ENCODE results near the gene SOCS1.

The SOCS1 gene

DNA sequence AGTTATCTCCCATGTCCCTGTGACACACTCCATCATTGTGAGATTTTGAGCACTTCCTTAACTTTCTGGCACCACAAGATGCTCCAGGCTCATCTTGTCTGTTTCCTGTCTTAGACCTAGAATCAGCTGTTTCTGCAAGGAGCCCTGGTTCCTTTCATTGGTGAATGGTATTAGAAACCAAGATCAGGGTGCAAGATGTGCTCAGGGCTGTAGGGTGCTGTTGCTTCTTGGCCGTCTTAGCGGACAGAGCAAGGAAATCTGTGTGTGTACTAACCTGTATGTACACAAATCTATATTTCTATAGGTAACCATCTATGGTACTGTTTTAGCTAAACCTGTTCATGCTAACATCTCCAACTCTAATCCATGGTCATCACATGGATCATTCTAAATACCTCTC is 33.2 kb upstream of the SOCS1 start:
- no peak for DNase-seq (ENCODE audit: extremely low read depth in 1 of 2, low read depth in 1 of 2)

DNA sequence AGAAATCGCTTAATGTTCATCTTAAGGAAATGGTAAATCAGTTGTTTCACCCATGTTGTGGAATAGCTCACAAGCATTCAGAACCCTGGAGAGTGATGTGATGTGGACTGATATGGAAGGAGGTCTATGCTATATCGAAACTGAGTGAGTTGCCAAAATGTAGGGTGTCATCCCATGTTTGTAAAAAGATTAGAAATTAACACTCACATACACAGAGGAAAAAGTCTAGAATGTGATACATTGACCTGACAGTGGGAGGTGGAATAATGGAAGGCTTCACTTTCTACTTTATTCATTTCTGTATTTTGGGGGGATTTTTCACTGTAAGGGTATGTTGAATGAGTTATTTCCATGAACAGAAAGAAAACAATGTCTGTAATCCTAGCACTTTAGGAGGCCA is 29.8 kb upstream of the SOCS1 start:
- DNase-seq (ENCODE audit: extremely low read depth in 1 of 2, low read depth in 1 of 2), result no peak

DNA sequence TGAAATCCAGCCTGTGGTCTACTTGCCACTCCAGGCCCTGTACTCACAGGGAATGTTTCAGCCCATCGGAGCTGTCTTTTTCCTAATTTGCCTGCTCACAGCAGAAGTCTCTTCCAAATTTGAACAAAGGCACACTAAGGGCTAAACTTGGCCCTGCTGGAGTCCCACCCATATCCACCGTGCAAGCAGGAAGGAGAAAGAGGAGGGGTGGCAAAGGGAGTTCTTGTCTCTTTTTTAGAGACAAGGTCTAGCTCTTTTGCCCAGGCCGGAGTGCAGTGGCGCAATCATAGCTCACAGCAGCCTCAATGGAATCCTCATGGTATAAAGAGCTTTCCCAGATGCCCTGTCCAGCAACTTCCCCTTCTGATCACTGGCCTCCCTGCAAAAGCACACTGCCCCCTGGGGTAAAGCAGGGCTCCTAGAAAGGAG is 27.8 kb upstream of the SOCS1 start:
- DNase-seq (ENCODE audit: extremely low read depth in 1 of 2, low read depth in 1 of 2), result no peak

DNA sequence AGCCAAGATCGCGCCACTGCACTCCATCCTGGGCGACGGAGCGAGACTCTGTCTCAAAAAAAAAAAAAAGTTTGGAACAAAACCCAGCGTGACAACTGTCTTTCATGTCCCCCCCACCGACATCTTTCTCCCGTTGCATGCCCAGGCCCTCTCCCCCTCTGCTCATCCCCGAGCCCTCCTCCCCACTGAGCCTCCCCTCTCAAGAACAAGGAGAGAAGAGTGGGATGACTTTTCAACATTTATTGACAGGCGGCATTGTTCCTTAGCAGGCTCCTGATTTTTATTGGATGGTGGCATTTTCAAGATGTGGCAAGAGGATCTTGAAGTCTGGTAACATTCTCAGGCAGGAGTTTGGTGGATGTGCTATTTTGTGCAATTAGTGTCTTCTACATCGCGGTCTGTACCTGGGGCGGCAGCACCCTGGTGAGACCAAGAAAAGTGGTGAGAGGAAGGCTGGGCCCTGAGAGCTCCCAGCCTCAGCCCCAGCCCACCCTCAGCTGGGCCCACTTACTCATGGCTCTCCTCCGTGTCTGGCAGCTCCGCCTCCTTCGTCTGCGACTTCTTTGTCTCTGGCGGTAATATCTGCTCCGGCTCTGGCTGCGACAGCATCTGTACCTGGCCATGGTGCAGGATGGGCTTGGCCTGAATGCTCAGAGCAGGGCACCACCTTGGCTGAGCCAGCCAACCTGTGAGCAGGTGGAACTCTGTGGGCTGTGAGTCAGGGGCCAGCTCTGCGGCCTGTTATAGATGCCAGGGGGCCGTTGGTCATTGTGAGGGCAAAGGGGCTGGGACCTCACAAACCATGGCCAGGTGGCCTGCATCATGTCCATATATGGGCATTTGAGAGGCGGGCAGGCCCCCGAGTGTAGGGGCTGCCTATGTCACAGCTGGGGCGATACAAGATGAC is 24.9 kb upstream of the SOCS1 start, which contains the start of gene PRM1:
Gene PRM1, minus strand, starts transcription at position 715 of the 907 bp plus-strand sequence. Its CDS starts 92 bp downstream, at position 623.
- DNase-seq (ENCODE audit: extremely low read depth in 1 of 2, low read depth in 1 of 2), result no peak

DNA sequence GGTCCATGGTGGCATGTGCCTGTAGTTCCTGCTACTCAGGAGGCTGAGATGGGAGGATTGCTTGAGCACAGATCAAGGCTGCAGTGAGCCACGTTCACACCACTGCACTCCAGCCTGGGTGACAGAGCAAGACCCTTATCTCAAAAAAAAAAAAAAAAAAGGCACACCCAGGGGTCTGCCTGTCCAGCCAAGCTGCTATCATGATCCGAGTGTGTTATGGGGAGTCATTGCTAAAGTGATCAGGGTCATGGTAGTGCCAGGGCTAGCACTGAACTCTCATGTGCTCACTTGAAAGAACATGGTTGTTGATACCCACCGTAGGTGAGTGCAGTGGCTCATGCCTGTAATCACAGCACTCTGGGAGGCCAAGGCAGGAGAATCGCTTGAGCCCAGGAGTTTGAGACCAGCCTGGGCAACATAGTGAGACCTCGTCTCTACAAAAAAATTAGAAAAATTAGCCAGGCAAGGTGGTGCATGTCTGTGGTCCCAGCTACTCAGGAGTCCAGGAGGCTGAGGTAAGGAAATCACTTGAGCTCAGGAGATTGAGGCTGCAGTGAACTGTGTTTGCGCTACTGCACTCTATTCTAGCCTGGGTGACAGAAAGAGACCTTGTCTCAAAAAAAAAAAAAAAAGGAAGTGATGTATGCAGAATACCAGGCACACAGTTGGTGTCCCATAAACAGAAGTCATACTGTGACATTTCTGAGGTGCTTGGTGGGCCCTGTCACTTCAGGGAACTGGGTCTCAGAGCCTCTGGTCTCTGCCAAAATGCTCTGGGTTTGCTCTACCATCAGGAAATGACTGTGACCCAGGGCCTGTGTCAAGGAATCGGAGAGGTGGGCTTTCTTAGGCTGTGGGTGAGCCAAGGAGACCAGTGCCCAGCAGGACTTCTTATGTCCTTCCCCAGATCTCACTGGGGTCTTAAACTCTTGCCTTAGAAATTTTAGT is 23.0 kb upstream of the SOCS1 start:
- DNase-seq (ENCODE audit: extremely low read depth in 1 of 2, low read depth in 1 of 2), result no peak

DNA sequence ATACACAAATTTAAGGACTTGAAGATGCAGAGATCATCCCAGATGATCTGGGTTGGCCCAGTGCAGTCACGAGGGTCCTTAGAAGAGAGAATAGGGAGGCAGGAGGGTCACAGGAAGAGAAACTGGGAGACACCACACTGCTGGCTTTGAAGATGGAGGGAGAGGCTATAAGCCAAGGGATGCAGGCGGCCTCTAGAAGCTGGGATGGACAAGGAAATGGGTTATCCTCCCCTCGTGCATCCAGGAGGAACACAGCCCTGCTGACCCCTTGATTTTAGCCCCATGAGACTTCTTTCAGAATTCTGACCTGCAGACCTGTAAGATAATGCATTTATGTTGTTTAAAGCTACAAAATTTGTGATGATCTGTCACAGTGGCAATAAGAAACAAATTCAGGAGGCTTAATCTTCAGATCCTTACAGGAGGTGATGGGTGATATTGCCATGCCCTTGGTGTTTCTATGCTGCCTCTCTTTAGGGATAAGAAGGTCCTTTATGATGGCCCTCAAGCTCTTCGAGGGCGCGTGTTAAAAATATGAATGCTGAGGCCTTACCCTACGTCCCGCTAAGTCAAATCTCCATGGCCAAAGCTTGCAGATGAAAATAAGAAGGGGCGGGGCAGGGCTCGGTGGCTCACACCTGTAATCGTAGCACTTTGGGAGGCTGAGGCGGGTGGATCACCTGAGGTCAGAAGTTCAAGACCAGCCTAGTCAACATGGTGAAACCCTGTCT is 21.8 kb upstream of the SOCS1 start:
- no peak for DNase-seq (ENCODE audit: extremely low read depth in 1 of 2, low read depth in 1 of 2)

DNA sequence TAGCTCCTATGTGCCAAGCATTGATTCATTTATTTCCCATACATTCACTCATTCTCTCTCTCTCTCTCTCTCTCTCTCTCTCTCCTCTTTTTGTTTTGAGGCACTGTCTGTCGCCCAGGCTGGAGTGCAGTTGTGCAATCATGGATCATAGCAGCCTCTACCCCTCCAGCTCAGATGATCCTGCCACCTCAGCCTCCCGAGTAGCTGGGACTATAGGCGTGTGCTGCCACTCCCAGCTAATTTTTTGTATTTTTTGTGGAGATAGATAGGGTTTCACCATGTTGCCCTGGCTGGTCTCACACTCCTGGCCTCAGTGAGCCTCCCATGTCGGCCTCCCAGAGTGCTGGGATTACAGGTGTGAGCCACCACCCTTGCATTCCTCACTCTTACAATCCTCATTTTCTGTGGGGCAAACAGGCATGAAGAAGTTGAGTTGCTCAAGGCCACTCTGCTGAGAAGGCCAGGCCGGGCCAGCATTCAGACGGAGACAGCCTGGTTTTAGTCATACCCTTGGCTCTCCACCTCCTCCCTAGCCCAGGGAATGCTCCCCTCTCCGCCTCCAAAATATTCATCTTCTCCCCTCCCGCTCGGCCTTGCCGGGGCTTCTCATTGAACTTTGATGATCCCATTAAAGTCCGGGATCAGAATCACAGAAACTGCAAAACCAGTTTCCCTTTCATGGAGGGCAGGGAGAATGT is 21.0 kb upstream of the SOCS1 start:
- DNase-seq (ENCODE audit: extremely low read depth in 1 of 2, low read depth in 1 of 2), result no peak

DNA sequence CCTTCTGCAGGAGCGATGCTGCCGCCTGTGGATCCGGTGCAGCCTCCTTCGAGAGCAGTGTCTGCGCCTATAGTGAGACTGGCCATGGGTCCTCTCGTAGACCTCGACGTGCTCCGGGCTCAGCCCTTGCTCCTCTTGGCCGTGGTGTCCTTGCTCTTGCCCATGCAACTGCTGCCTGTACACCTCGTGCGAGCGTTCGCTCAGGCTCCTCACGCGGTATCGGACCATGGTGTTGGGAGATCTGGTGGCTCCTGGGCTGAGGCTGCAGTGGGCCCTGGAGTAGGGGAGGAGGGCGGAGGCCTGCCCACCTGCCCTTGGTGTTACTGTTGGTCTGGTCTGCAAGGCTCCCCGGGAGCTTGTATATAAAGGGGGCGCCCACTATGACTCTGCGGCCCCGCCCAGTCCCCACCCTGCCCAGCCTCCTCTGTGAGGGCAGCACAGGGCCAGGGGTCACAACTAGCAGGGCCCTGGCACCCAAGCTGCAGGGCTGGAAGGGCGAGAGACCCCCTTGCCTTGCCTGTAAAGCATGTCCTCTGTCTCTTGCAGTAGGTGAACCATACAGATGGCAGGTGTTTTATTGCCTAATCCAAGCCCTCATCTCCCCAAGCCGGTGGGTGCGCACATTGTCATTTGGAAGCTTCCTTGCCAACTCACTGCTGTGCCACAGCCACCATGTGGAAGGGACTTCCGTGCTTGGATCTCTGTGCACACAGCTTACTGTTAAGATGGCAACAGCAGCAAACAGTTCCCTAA is 20.3 kb upstream of the SOCS1 start, which contains the start of gene PRM2:
Gene PRM2, minus strand, starts transcription at position 338 of the 753 bp plus-strand sequence. Its CDS starts 110 bp downstream, at position 228.
- DNase-seq (ENCODE audit: extremely low read depth in 1 of 2, low read depth in 1 of 2), result no peak

DNA sequence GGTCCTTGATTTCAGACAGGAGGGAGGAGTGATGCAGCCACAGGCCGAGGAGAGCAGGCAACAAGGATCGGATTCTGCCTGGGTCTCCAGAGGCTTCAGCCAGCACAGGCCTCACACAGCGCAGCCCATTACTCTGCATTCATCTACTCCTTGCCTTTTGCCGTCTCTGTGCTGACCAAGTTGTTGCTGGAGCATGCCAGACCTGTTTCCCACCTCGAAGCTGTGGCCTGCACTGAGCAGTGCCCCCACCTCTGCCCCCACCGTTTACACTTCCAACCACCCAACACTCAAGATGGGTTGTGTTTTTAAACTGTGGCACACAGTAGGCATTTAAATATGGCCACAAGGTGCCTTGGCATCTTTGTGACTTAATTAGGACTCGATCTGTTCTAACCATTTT is 19.0 kb upstream of the SOCS1 start:
- no peak for DNase-seq (ENCODE audit: extremely low read depth in 1 of 2, low read depth in 1 of 2)

DNA sequence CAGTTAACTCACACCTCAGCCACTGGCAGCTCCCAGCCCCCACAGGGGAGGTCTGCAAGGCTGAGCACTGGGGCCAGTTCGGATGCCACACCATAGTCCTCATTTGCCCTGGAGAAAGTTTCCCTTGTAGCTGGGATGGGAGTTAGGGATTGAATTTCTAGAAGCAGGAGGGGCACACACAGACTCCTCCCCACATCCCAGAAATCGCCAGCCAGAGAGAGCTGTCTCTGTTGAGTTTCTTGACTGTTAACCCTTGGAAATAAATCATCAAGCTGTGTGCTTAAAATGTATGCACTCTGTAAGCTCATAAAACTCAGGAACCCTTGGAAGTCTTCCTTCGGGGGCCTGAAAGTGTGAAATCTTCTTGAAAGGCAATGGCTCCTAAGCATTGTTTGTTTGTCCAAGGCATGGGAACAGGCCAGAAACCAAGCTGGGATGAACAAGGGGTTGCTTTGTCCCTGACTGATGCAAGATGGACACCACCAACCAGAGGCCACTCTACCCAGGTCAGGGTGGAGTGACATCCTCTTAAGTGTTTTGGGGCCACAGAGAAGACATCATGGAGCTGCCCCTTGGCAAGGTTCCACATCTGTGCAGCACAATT is 17.8 kb upstream of the SOCS1 start:
- DNase-seq (ENCODE audit: extremely low read depth in 1 of 2, low read depth in 1 of 2), result no peak

DNA sequence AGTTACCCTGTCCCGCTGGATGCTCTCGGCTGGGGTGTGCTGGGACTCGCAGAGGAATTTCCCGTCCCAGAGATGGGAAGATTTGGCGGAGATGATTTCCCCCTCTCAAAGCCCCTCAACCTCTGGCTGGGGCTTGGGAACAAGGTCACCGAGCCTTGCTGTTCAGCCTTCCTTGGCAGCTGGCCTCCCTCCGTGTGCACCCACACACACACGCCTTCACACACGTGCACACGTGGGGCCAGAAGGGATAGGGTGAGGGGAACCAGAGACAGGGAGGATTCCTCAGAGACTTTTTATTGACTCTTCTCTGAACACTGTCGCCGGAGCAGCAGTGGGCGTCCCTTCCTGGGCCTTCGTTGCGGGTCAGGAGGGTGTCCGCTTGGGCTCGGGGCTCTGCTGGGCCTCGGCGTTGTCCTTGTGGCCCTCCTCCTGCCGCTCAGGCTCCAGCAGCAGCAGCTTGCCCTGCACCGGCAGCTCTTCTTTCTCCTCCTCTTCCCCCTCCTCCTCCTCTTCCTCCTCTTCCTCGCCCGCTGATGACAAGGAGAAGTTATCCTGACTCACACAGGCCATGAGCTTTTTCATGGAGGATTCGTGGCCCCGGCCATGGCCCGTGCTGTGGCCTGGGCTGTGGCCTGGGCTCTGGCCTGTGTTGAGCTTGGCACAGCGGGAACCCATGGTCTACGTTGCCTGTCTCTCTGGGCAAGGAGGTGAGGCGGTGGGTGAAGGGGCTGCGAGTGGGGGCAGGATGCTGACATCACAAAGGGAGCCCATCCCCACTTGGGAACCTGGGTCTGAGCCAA is 17.1 kb upstream of the SOCS1 start, which contains the start of gene PRM3:
Gene PRM3, minus strand, starts transcription at position 709 of the 800 bp plus-strand sequence. Its CDS starts 34 bp downstream, at position 675.
- DNase-seq (ENCODE audit: extremely low read depth in 1 of 2, low read depth in 1 of 2), result no peak

DNA sequence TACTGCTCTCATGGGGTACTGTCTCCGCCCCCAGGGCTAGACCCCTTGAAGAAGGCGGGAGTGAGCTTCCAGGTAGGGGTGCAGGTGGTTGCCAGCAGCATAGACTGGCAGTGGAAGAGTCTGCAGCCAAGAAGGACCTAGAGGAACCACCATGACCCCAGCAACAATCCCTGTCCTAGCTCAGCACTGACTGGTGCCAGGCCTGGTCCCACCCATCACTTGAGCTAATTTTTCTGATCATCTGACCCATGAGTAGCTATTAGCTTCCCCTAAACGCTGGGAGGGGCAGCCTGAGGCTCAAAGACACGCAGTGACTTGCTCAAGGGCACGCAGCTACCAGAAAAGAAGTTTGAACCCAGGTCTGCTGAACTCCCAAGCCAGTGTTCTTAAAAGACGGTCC is 16.5 kb upstream of the SOCS1 start:
- no peak for DNase-seq (ENCODE audit: extremely low read depth in 1 of 2, low read depth in 1 of 2)

DNA sequence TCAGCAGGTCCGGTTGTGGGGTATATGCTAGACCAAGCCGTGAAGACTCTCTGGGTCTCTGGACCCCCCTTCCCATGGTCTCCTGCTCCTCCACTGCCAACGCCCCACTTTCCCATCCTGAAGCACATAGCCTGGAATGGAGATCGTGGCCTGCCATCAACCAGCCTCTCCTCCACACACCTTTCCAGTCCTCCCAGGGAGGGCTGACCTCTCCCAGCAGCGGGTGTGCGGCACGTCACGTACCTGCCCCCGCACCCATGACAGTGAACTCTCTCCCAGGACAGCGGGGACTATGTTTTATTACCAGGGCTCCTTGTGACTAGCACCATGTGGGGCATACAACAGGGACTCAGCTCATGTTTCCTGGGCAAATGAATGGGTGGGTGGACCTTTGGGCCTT is 15.6 kb upstream of the SOCS1 start:
- no peak for DNase-seq (ENCODE audit: extremely low read depth in 1 of 2, low read depth in 1 of 2)

DNA sequence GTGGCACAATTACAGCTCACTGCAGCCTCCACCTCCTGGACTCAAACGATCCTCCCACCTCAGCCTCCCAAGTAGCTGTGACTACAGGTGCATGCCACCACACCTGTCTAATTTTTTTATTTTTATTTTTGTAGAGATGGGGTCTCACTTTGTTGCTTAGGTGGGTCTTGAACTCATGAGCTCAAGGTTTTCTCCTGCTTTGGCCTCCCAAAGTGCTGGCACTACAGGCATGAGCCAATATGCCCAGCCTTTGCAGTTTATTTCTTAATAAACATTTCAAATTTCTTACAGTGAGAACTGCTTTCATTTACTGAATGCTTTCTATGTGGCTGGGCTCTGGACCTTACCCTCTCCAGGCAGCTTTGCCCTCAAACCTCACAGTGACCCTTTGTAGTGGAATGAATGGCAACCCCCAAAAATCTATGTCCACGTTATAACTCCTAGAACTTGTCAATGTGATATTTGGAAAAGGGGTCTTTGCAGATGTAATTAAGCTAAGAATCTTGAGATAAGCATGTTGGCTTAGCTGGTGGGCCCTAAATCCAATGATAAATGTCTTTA is 14.7 kb upstream of the SOCS1 start:
- no peak for DNase-seq (ENCODE audit: extremely low read depth in 1 of 2, low read depth in 1 of 2)

DNA sequence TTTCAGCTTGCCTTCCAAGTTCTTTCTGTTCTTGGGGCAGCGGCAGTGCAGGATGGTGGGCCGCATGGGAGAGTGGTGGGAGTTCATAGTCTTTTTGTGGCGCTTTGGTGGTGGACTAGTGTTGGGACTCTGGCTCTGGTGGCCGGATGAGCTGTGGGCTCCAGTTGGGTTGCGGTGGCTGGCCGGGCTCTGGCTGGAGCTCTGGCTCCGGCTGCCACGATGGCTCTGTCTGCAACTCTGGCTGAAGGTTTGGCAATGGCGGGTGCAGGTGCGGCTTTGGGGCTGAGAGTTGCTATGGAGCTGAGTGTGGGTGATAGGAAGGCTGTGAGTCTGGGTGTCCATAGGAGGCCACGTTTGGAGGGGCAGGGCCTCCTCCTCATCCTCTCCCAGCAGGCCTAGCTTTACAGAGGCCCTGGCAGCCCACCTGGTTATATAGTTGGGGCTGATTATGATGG is 12.9 kb upstream of the SOCS1 start, which contains the start of gene TNP2:
Gene TNP2, minus strand, starts transcription at position 405 of the 455 bp plus-strand sequence. Its CDS starts 63 bp downstream, at position 342.
- DNase-seq (ENCODE audit: extremely low read depth in 1 of 2, low read depth in 1 of 2), result no peak

DNA sequence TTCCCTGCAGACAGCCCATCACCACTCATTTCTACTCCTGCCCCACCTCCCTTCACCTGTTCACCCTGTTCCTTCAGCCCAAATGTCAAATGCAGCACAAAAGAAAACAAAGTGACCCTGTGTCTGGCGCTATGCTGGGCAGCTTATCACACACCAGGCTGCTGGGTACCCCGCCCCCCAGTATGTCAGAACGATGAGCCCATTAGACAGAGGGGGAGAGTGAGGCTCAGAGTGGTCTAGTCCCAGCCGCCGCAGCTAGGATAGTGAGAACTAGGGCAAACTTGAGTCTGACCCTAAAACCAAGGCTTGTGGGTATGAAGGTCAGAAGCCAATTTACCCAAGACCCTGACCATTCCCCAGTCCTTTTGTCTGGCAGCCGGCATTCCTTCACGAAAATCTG is 9.1 kb upstream of the SOCS1 start:
- no peak for DNase-seq (ENCODE audit: extremely low read depth in 1 of 2, low read depth in 1 of 2)

DNA sequence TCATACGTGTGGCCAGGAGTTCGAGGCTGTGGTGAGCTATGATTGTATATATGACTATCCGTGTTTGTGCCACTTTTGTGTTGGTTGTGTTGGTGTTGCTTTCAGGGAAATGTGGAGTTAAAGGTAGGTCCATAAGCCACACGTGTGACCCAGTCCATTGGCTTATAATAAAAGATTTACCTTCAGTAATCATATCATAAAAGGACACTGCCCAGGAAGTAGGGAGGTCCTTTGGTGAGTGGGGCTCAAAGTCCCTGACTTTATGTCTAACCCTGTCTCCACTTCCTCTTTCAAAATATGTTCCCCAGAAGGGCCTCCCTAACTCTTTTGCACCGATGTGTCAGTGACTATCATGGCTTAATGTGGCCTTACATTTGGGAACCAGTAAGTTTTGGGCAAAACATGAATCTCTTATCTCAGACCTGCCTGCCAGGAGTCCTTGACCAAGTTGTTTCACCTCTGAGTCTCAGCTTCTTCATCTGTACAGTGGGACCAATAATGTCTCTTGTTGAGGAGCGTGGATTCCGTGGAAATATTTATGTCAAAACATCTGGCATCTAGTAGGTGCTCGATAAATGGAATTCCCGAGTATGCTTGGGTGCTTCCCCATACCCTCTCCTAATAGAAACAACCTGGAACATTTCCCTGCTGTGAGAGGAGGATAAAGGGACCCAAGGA is 8.3 kb upstream of the SOCS1 start:
- no peak for DNase-seq (ENCODE audit: extremely low read depth in 1 of 2, low read depth in 1 of 2)

Data from activated CD8-positive, alpha-beta memory T cell treated with anti-CD3 and anti-CD28 coated beads for 1 hour (primary cell).